Prostate gland (tissue), 2 donors: ENCODE data around the gene ENAH. TPM values are rescaled to one million over a fixed set of nuclear protein-coding genes. Genes with fewer than 3 reads are reported as not detected.

Experiments used
- DNase-seq: peaks from one replicate; pipeline ENCODE4 v3.0.0-alpha.2; 2019; ENCODE audit warnings: low spot score
- H3K27ac ChIP-seq, 2 donors: fragments of 200-600 bp; sonication (generic); 2 replicates each; pipeline ENCODE4 v1.5.1; 2017 to 2019
- H3K27me3 ChIP-seq: fragments of 200-600 bp; sonication (generic); replicated peaks from 2 replicates; pipeline ENCODE4 v1.5.1; 2019; ENCODE audit not compliant: insufficient read depth
- H3K36me3 ChIP-seq, 2 donors: fragments of 200-600 bp; sonication (generic); 1 replicate in 1 of 2; 2 replicates in 1 of 2; pipeline versions ENCODE4 v1.5.1 to v1.8.1; 2017 to 2019
- H3K4me1 ChIP-seq: fragments of 200-600 bp; sonication (generic); replicated peaks from 2 replicates; pipeline ENCODE4 v1.5.1; 2019
- H3K4me3 ChIP-seq, 2 donors: fragments of 200-600 bp; sonication (generic); 2 replicates each; pipeline ENCODE4 v1.5.1; 2017 to 2019
- H3K9me3 ChIP-seq: fragments of 200-600 bp; sonication (generic); 2 replicates; pipeline ENCODE4 v1.5.1; 2017
- POLR2A ChIP-seq: fragments of 450-650 bp; IDR thresholded peaks from one replicate; pipeline ENCODE4 v1.6.1; 2016; ENCODE audit warnings: antibody characterized with exemption, mild to moderate bottlenecking
- POLR2AphosphoS5 ChIP-seq: sonication (generic); formaldehyde crosslinking; IDR thresholded peaks from one replicate; pipeline ENCODE4 v1.6.1; 2017; ENCODE audit warnings: antibody characterized with exemption
- WGBS: methylation state at CpG from one replicate; pipeline ENCODE4 v1.1.5; 2018; 5-methylcytosine and 5-hydroxymethylcytosine counted together
- intact Hi-C: fragments of 100-400 bp; cut with DNase I; formaldehyde crosslinking; loops from one replicate; pipeline ENCODE4 v1.14.2; 2022
- total RNA-seq, 2 donors: library from RNA; depleted of rRNA; stranded (reverse); fragments of >200 nt; gene quantifications; one replicate each; pipeline ENCODE4 v1.1.0, GENCODE V29; 2016
- TF ChIP-seq, protein P1 (sequence below), 4 experiments: fragments of 200-600 bp in 2 of 4; fragments of 450-650 bp in 2 of 4; sonication (generic) in 2 of 4; IDR thresholded peaks; 1 replicate in 3 of 4; 2 replicates in 1 of 4; pipeline ENCODE4 v1.5.1; 2016 to 2019; ENCODE audit warnings: antibody characterized with exemption in 4 of 4, mild to moderate bottlenecking in 2 of 4, moderate library complexity in 2 of 4

The ENAH gene
- total RNA-seq, 2 donors from 2014 or later: 36.4 to 93.6 TPM

DNA sequence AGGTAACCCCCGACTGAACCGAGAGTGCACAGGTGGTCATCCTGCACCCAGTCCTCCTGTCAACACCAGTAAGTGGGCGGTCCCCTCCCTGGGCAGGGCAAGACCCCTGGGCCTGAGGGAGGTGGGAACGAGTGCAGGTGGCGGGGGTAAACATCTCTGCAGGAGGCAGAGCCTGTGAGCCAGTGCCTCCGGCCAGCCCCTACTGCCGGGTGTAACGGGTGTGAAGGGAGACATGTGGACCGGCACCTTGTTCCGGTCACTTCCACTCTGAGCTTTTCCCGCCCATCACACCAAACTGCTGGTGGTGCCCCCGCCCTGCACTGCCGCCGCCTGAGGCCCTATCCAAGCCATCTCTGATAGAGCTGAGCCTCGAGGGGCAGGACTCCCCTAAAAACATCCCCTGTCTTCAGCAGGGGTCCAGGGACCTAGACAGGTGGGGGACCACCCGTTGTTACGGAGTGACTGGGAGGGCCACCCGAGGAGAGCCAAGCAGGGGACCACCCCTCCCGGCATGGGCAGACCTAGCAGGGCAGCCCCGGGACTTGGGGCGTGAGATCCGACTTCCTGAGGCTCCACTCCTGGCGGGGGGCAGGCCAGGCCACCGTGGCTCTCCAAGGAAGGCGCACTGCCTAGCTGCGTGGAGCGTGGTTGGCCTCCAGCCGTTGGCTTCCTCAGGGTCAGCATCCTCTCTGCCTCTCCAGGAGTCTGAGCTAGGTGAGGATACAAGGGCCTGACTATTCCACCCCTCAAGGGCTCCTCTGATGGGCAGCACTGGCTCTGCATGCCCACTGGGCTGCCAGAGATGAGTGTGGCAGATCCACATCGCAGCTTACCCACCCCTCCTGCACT, 181.2 kb downstream of the ENAH start:
- WGBS: 89% methylated on average over 28 of the region's 29 CpGs
- Histone ChIP-seq H3K36me3 (no peaks in the 10 kb centered on the region), H3K27ac (no peak overlapping the region), H3K4me3 (no peak overlapping the region), H3K9me3 (no peaks in the 10 kb centered on the region), H3K4me1 (no peaks in the 10 kb centered on the region), H3K27me3 (no peaks in the 10 kb centered on the region)
- no peak for TF ChIP-seq POLR2AphosphoS5
- TF ChIP-seq, protein P1, sequence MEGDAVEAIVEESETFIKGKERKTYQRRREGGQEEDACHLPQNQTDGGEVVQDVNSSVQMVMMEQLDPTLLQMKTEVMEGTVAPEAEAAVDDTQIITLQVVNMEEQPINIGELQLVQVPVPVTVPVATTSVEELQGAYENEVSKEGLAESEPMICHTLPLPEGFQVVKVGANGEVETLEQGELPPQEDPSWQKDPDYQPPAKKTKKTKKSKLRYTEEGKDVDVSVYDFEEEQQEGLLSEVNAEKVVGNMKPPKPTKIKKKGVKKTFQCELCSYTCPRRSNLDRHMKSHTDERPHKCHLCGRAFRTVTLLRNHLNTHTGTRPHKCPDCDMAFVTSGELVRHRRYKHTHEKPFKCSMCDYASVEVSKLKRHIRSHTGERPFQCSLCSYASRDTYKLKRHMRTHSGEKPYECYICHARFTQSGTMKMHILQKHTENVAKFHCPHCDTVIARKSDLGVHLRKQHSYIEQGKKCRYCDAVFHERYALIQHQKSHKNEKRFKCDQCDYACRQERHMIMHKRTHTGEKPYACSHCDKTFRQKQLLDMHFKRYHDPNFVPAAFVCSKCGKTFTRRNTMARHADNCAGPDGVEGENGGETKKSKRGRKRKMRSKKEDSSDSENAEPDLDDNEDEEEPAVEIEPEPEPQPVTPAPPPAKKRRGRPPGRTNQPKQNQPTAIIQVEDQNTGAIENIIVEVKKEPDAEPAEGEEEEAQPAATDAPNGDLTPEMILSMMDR (IDR thresholded peaks at IDR 0.05): no peak
- intact Hi-C loops: no loop called here
- DNase-seq: no peak

DNA sequence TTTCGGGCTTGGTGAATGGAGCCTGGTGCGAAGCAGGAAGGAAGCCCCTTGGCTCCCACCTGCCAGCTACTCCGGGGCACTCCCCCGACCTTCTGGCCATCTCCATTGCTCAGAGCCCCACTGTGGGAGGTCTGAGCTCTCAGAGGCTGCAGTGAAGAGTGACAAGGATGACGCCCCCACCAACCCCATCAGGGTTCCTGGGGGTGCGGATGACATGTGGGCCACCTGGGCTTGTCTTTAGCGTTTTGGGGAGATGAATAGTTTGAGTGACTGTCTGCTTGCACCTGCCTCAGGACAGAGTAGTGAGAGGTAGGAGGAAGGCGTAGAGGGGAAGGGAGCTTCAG, 181.8 kb downstream of the ENAH start:
- no peak for DNase-seq
- Histone ChIP-seq H3K4me1 (no peaks in the 10 kb centered on the region), H3K4me3 (no peak overlapping the region), H3K27ac (no peak overlapping the region), H3K9me3 (no peaks in the 10 kb centered on the region), H3K36me3 (no peaks in the 10 kb centered on the region), H3K27me3 (no peaks in the 10 kb centered on the region)
- intact Hi-C loops: no loop called here
- 81% methylated on average over 8 of the region's 8 CpGs for WGBS
- TF ChIP-seq, protein P1 (IDR thresholded peaks at IDR 0.05): no peak
- TF ChIP-seq POLR2A (no peak), POLR2AphosphoS5 (no peak)

DNA sequence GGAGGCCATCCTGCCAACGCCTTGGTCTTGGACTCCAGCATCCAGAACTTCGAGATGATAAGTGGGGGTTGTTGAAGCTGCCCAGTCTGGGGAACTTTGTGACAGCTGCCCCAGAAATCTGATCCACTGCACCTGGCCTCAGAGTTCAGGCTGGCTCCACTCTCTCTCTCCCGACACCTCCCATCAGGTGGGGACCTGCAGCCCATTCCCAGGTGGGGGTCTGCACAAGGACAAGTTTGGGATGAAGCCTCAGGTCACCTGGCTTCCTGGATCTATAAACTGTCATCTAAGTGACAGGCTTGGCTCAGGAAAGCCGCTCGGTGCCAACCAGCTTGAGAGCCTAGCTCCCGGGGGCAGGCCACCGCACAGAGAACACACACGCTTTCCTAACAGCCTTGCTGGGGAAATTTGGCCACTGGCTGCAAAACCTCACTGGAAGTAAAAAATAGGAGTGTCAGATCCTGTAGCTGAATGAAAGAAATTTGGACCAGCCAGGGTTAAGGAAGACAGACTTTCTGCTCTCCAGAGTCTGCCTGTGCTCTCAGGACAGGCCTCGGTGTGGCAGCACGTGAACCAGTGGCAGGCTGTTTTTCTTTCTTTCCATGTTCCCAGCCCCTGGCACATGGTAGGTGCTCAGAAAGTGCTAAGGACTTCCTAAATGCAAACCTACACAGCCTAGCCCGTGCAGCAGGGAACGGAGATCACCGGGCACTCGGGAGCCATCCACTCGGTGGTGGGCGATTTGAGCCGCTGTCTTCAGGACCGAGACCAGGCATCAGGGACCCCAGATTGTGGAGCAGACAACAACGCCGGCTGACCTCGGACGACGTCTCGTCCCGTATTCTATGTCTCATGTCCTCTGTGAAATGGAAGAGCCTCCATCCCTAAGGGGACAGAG, 182.5 kb downstream of the ENAH start:
- TF ChIP-seq POLR2A: no peak
- TF ChIP-seq POLR2AphosphoS5: no peak
- Histone ChIP-seq H3K36me3 (no peaks in the 10 kb centered on the region), H3K9me3 (no peaks in the 10 kb centered on the region), H3K4me3 (no peak overlapping the region), H3K27me3 (no peaks in the 10 kb centered on the region), H3K27ac (peak overlapping the region in 1 of 2 donors; percentile 10), H3K4me1 (no peaks in the 10 kb centered on the region)
- DNase-seq: no peak
- intact Hi-C loops: no loop called here
- WGBS: 67% methylated on average over 25 of the region's 25 CpGs

DNA sequence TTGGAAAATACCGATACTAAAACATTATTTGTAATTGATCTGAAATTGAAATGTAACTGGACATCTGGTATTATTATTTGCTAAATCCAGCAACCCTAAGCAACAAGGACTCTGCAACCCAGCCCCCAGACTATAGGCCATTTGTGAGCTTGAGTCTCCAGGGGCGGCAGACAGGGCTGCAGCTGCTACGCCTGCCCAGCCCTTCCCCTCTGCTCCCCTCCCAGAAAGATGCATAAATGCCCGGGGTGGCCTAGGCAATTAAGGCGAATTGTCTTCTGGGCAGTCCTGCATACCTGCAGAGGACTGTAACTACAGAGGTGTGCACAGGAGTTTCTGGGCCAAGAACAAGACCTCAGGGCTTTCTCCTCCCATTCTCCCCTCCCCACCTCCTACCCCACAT, 183.9 kb downstream of the ENAH start:
- H3K4me1 ChIP-seq: no peaks in the 10 kb centered on the region
- H3K36me3 ChIP-seq: no peaks in the 10 kb centered on the region
- no peak overlapping the region for H3K27ac ChIP-seq
- no peak overlapping the region for H3K4me3 ChIP-seq
- 92% methylated on average over 5 of the region's 5 CpGs for WGBS
- H3K9me3 ChIP-seq: no peaks in the 10 kb centered on the region
- no peak for DNase-seq
- intact Hi-C loops: no loop called here
- H3K27me3 ChIP-seq: no peaks in the 10 kb centered on the region
- no peak for TF ChIP-seq POLR2AphosphoS5
- TF ChIP-seq, protein P1 (IDR thresholded peaks at IDR 0.05): no peak
- TF ChIP-seq POLR2A: no peak

DNA sequence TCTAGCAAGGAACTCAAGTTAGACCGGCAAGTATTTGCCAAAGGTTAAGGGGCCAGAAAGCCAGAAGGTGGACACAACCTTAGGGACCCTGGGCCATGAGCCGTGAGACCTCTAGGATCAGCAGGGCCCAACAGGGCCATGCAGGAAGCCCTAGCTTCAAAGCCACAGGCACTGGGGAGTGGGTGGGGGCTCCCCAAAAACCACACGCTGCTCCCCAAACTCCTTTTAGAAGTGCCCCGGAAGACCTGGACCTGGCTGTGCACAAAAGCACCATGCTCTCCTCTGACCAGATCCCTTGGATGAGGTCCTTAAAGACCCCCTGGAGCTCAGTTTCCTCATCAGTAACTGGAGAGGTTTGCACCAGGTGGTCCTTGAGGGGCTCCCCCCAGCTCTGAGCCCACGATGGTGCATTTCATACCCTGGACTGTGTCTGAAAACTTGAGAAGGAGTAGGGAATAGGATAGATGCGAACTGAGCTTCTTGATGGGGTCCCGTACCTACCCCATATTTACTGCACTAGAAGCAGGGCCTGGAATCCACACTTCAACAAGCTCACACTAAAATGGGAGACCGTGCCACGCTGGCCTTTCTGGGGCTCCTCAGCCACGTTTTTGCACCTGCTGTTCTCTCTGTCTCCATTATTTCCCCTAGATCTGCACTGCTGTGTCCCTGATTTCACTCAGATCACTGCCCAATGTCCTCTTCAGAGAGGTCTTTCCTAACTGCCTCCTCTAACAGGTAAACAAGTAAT, 184.5 kb downstream of the ENAH start:
- Histone ChIP-seq H3K9me3 (no peaks in the 10 kb centered on the region), H3K4me3 (no peak overlapping the region), H3K27ac (no peak overlapping the region), H3K36me3 (no peaks in the 10 kb centered on the region), H3K27me3 (no peaks in the 10 kb centered on the region), H3K4me1 (no peaks in the 10 kb centered on the region)
- 85% methylated on average over 10 of the region's 10 CpGs for WGBS
- no peak for DNase-seq
- intact Hi-C loops: no loop called here
- no peak for TF ChIP-seq POLR2A
- TF ChIP-seq POLR2AphosphoS5: no peak
- TF ChIP-seq, protein P1 (IDR thresholded peaks at IDR 0.05): no peak
